ENCODE data around the gene COL18A1.
A peak's percentile ranks its signal among the peaks of the same experiment; 100 is the strongest.

The COL18A1 gene

GRCh38 chr21:45401054-45401518 lies 3.9 kb upstream of the COL18A1 start:
- in situ Hi-C loops (cut with MboI; ENCODE audit: low pct_unique_long_range_greater_than_20kb, low sequenced_read_pairs, unreplicated experiment): no loop called here
- no peak for DNase-seq (ENCODE audit: low spot score)
- TF ChIP-seq CTCF (IDR thresholded peaks at IDR 0.05; ENCODE audit: extremely low read depth, insufficient read depth, missing control alignments): no peak

GRCh38 chr21:45401916-45402900 lies 2.8 kb upstream of the COL18A1 start:
- DNase-seq (ENCODE audit: low spot score): no peak
- in situ Hi-C loops (cut with MboI; ENCODE audit: low pct_unique_long_range_greater_than_20kb, low sequenced_read_pairs, unreplicated experiment): no loop called here
- TF ChIP-seq CTCF (IDR thresholded peaks at IDR 0.05; ENCODE audit: extremely low read depth, insufficient read depth, missing control alignments): no peak

GRCh38 chr21:45403133-45403824 lies 1.7 kb upstream of the COL18A1 start:
- no peak for DNase-seq (ENCODE audit: low spot score)
- in situ Hi-C loops (cut with MboI; ENCODE audit: low pct_unique_long_range_greater_than_20kb, low sequenced_read_pairs, unreplicated experiment): no loop called here

GRCh38 chr21:45403825-45404729 lies 888 bp upstream of the COL18A1 start:
- in situ Hi-C loops (cut with MboI; ENCODE audit: low pct_unique_long_range_greater_than_20kb, low sequenced_read_pairs, unreplicated experiment): no loop called here
- DNase-seq (ENCODE audit: low spot score): no peak
- no peak for TF ChIP-seq CTCF (IDR thresholded peaks at IDR 0.05; ENCODE audit: extremely low read depth, insufficient read depth, missing control alignments)

More at GRCh38 chr21:45403133-45403824, 1.7 kb upstream of the COL18A1 start:
- TF ChIP-seq CTCF (IDR thresholded peaks at IDR 0.05; ENCODE audit: extremely low read depth, insufficient read depth, missing control alignments): no peak

GRCh38 chr21:45405271-45405818 lies 380 bp downstream of the COL18A1 start:
- DNase-seq (ENCODE audit: low spot score): peak; percentile 67
- TF ChIP-seq CTCF (IDR thresholded peaks at IDR 0.05; ENCODE audit: extremely low read depth, insufficient read depth, missing control alignments): no peak
- in situ Hi-C loops (cut with MboI; ENCODE audit: low pct_unique_long_range_greater_than_20kb, low sequenced_read_pairs, unreplicated experiment): no loop called here
